ENCODE data around the gene CNTN2.

The CNTN2 gene

GRCh38 chr1:205028924-205029323 lies 14.1 kb upstream of the CNTN2 start:
- Histone ChIP-seq H3K27me3 (ENCODE audit: control insufficient read depth, insufficient read depth, low read length) (peaks cover 2% of the 10 kb centered on the region), H3K9ac (ENCODE audit: low read length) (no peak overlapping the region), H3K4me3 (ENCODE audit: low read length) (no peak overlapping the region), H3K27ac (ENCODE audit: low read depth, low read length) (no peak overlapping the region), H3K4me1 (ENCODE audit: control insufficient read depth, insufficient read depth, low read length) (no peaks in the 10 kb centered on the region), H3K36me3 (ENCODE audit: control insufficient read depth, insufficient read depth, low read length) (no peaks in the 10 kb centered on the region)

- H3K9ac ChIP-seq (ENCODE audit: low read length): no peak overlapping the region
- H3K27ac ChIP-seq (ENCODE audit: low read depth, low read length): no peak overlapping the region
- no peaks in the 10 kb centered on the region for H3K4me1 ChIP-seq (ENCODE audit: control insufficient read depth, insufficient read depth, low read length)
- no peak overlapping the region for H3K4me3 ChIP-seq (ENCODE audit: low read length)
- peaks cover 2% of the 10 kb centered on the region for H3K27me3 ChIP-seq (ENCODE audit: control insufficient read depth, insufficient read depth, low read length)
- no peaks in the 10 kb centered on the region for H3K36me3 ChIP-seq (ENCODE audit: control insufficient read depth, insufficient read depth, low read length)
Observed at GRCh38 chr1:205030241-205030640, 12.8 kb upstream of the CNTN2 start.

DNA sequence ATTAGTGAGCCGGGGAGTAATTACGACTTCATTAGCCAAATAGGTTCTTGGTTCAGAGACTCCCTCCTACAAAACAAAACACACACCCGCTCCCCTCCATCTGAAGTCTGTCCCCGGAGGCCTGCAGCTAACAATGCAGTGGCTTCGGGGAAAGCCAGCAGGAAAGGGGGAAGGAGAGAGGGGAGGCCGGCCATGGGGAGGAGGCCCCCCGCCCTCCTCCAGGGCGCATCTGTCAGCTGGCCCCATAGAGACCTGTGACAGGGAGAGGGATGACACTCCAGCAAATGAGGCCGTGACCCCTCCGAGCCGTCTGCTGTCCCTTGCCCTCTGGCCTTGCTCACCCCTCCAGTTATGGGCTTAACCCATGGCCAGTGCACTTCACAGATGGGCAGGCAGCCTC lies 12.1 kb upstream of the CNTN2 start:
- H3K36me3 ChIP-seq (ENCODE audit: control insufficient read depth, insufficient read depth, low read length): no peaks in the 10 kb centered on the region
- H3K27me3 ChIP-seq (ENCODE audit: control insufficient read depth, insufficient read depth, low read length): peaks cover 2% of the 10 kb centered on the region
- H3K27ac ChIP-seq (ENCODE audit: low read depth, low read length): no peak overlapping the region
- no peak overlapping the region for H3K4me3 ChIP-seq (ENCODE audit: low read length)
- H3K4me1 ChIP-seq (ENCODE audit: control insufficient read depth, insufficient read depth, low read length): no peaks in the 10 kb centered on the region
- no peak overlapping the region for H3K9ac ChIP-seq (ENCODE audit: low read length)

DNA sequence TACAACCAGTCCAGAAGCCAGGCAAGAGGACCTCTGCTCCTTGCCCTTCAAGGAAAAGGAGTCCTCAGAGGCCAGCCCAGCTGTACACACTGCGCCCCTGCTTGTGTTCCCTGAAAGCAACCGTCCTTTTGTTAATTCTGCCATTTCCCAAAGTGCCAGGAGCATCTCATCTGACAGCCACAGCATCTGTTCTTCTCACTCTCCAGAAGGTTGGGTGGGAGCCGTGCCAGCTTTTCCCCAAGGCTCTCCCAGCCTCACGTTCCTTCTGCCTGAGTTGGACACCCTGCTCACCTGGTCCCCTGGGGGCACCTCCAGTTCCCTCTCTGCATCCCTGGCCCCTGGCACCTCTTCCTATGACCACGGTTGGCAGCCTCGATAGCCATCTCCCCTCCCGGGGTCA lies 10.5 kb upstream of the CNTN2 start:
- Histone ChIP-seq H3K27ac (ENCODE audit: low read depth, low read length) (no peak overlapping the region), H3K9ac (ENCODE audit: low read length) (no peak overlapping the region), H3K4me1 (ENCODE audit: control insufficient read depth, insufficient read depth, low read length) (no peaks in the 10 kb centered on the region), H3K4me3 (ENCODE audit: low read length) (no peak overlapping the region), H3K27me3 (ENCODE audit: control insufficient read depth, insufficient read depth, low read length) (peaks cover 2% of the 10 kb centered on the region), H3K36me3 (ENCODE audit: control insufficient read depth, insufficient read depth, low read length) (no peaks in the 10 kb centered on the region)

GRCh38 chr1:205037539-205037938 lies 5.5 kb upstream of the CNTN2 start:
- H3K36me3 ChIP-seq (ENCODE audit: control insufficient read depth, insufficient read depth, low read length): no peaks in the 10 kb centered on the region
- H3K9ac ChIP-seq (ENCODE audit: low read length): no peak overlapping the region
- H3K27me3 ChIP-seq (ENCODE audit: control insufficient read depth, insufficient read depth, low read length): peaks cover 5% of the 10 kb centered on the region
- no peak overlapping the region for H3K27ac ChIP-seq (ENCODE audit: low read depth, low read length)
- no peaks in the 10 kb centered on the region for H3K4me1 ChIP-seq (ENCODE audit: control insufficient read depth, insufficient read depth, low read length)
- no peak overlapping the region for H3K4me3 ChIP-seq (ENCODE audit: low read length)

DNA sequence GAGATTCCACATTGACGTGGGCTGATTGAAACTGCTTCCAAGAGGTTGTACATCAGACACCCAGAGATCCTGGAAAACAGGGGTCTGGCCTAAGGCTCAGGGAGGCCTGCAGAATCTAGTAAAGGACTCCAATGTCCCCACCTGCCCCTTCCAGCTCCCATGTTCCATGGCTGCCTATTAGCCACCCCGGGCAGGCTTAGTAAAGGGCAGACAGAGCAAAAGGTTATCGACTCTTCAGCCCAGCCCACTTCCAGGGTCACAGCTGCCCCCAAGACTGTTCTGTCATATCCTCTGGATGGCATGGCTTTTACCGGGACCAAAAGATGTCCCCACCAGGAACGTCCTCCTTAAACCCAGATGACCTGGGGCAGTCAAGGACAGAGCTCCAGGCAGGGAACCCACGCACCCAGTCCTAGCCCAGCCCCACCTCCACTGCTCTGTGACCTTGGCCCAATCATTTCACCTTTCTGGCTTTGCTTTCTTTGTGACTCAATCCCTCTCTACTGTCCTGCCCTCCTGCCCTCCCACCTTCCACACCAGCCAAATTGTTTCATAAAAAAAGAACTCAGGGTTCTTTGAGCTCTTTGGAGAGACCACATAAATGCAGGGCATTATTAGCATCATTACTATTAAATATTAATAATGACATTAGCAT lies 4.8 kb upstream of the CNTN2 start:
- H3K27ac ChIP-seq (ENCODE audit: low read depth, low read length): no peak overlapping the region
- H3K4me3 ChIP-seq (ENCODE audit: low read length): no peak overlapping the region
- H3K36me3 ChIP-seq (ENCODE audit: control insufficient read depth, insufficient read depth, low read length): no peaks in the 10 kb centered on the region
- no peak overlapping the region for H3K9ac ChIP-seq (ENCODE audit: low read length)
- H3K4me1 ChIP-seq (ENCODE audit: control insufficient read depth, insufficient read depth, low read length): no peaks in the 10 kb centered on the region
- peaks cover 5% of the 10 kb centered on the region for H3K27me3 ChIP-seq (ENCODE audit: control insufficient read depth, insufficient read depth, low read length)

DNA sequence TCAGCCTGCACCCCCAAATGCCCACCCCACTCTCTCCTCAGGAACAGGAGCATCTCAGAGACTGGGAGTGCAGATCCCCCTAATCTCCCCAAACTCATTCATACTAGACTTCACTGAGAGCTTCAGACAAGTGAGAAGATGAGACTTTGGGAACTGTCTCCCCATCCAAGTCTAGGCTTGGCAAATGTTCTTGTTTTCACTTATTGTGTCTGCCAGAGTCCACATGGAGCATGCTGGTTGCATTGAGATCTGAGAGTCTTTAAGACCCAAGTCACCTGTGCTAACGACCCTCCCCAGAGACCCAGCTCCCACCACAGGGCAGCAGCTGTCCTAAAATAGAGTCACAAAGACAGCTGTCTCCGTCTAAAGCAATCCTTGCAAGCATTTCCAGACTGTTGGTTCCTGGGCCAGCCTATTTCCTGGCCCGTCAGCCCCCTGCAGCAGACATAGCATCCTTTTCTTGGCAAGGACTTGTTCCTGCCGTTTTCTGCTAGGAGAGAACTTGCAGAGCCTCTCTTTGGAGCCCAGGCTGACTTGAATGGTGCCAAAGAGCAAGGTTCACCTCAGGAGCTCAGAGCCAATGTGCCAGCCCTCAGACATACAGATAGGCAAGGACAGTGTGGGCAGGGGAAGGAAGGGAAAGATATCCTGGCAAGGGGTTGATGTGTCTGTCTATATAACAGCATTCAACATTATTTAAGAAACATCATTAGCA lies 1.9 kb upstream of the CNTN2 start:
- H3K27ac ChIP-seq (ENCODE audit: low read depth, low read length): no peak overlapping the region
- H3K36me3 ChIP-seq (ENCODE audit: control insufficient read depth, insufficient read depth, low read length): no peaks in the 10 kb centered on the region
- peaks cover 18% of the 10 kb centered on the region for H3K27me3 ChIP-seq (ENCODE audit: control insufficient read depth, insufficient read depth, low read length)
- no peaks in the 10 kb centered on the region for H3K4me1 ChIP-seq (ENCODE audit: control insufficient read depth, insufficient read depth, low read length)
- no peak overlapping the region for H3K9ac ChIP-seq (ENCODE audit: low read length)
- no peak overlapping the region for H3K4me3 ChIP-seq (ENCODE audit: low read length)

DNA sequence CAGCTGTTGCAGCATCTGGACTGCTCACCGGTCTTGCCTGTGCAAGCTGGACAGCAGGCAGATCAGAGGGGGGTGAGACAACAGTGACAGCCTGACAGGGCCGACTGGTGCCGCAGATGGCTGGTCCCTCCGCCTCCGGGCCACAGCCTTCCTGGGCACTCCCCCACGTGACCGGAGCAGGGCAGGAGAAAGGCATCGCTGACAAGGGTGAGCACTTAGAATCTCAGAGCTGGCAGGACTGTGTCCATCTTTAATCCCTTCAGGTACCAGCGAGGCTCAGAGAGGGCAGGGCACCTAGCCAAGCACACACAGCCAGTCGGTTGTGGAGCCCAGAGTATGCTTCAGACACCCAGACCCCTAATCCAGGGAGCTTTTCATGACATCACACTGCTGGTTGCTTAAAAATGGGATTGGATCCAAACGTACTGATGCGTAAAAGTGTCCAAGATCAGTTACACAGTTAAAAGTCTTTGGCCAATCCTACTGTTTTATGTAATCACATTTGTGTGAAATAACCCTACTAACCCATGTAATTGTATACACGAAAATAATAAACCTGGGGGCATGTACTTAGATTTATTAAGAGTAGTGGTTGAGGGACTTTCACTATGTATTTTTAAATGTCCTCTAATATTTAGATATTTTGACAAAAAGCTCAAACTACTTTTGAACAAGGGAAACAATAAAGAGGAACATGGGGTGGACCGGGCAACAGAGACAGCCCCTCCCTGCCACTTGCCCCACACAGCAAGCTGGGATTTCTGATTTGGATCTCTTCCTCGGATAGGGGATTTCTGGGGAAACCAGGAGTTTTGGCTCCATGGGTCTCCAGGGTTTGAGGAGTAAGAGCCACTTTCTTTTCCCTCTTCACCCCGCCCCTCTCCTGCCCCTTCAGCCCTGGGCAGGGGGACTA lies 758 bp upstream of the CNTN2 start:
- no peak overlapping the region for H3K9ac ChIP-seq (ENCODE audit: low read length)
- H3K4me1 ChIP-seq (ENCODE audit: control insufficient read depth, insufficient read depth, low read length): no peaks in the 10 kb centered on the region
- H3K27ac ChIP-seq (ENCODE audit: low read depth, low read length): no peak overlapping the region
- H3K36me3 ChIP-seq (ENCODE audit: control insufficient read depth, insufficient read depth, low read length): no peaks in the 10 kb centered on the region
- H3K4me3 ChIP-seq (ENCODE audit: low read length): no peak overlapping the region
- peaks cover 24% of the 10 kb centered on the region for H3K27me3 ChIP-seq (ENCODE audit: control insufficient read depth, insufficient read depth, low read length)

- no peaks in the 10 kb centered on the region for H3K4me1 ChIP-seq (ENCODE audit: control insufficient read depth, insufficient read depth, low read length)
- H3K9ac ChIP-seq (ENCODE audit: low read length): no peak overlapping the region
- no peak overlapping the region for H3K4me3 ChIP-seq (ENCODE audit: low read length)
- peaks cover 24% of the 10 kb centered on the region for H3K27me3 ChIP-seq (ENCODE audit: control insufficient read depth, insufficient read depth, low read length)
- H3K36me3 ChIP-seq (ENCODE audit: control insufficient read depth, insufficient read depth, low read length): no peaks in the 10 kb centered on the region
- no peak overlapping the region for H3K27ac ChIP-seq (ENCODE audit: low read depth, low read length)
Observed at GRCh38 chr1:205043866-205044265, 854 bp downstream of the CNTN2 start.

DNA sequence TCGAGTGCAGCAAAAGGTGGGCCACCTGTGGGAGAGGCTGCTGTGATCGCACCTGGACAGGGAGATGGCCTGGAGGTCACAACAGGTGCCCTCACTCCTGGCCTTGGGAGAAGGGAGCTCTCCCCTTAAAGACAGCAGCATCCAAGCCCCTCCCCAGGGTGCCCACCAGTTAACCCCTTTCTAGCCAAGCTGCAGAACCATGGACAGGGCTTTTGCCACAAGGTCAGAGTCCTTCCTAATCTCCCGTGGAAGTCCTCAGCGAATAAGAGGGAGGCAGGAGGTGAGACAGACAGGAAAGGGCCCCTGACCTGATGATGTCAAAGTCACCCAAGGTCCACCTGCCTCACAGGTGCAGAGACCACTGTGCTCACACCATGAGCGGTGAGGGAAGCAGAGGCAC lies 1.7 kb downstream of the CNTN2 start:
- Histone ChIP-seq H3K4me1 (ENCODE audit: control insufficient read depth, insufficient read depth, low read length) (no peaks in the 10 kb centered on the region), H3K36me3 (ENCODE audit: control insufficient read depth, insufficient read depth, low read length) (no peaks in the 10 kb centered on the region), H3K9ac (ENCODE audit: low read length) (no peak overlapping the region), H3K4me3 (ENCODE audit: low read length) (no peak overlapping the region), H3K27ac (ENCODE audit: low read depth, low read length) (no peak overlapping the region), H3K27me3 (ENCODE audit: control insufficient read depth, insufficient read depth, low read length) (peaks cover 24% of the 10 kb centered on the region)

- H3K4me3 ChIP-seq (ENCODE audit: low read length): no peak overlapping the region
- H3K4me1 ChIP-seq (ENCODE audit: control insufficient read depth, insufficient read depth, low read length): no peaks in the 10 kb centered on the region
- H3K36me3 ChIP-seq (ENCODE audit: control insufficient read depth, insufficient read depth, low read length): no peaks in the 10 kb centered on the region
- H3K27ac ChIP-seq (ENCODE audit: low read depth, low read length): no peak overlapping the region
- H3K9ac ChIP-seq (ENCODE audit: low read length): no peak overlapping the region
- peaks cover 24% of the 10 kb centered on the region for H3K27me3 ChIP-seq (ENCODE audit: control insufficient read depth, insufficient read depth, low read length)
Observed at GRCh38 chr1:205045146-205045545, 2.1 kb downstream of the CNTN2 start.

GRCh38 chr1:205046870-205047269 lies 3.9 kb downstream of the CNTN2 start:
- Histone ChIP-seq H3K9ac (ENCODE audit: low read length) (no peak overlapping the region), H3K4me1 (ENCODE audit: control insufficient read depth, insufficient read depth, low read length) (no peaks in the 10 kb centered on the region), H3K36me3 (ENCODE audit: control insufficient read depth, insufficient read depth, low read length) (no peaks in the 10 kb centered on the region), H3K27me3 (ENCODE audit: control insufficient read depth, insufficient read depth, low read length) (peaks cover 24% of the 10 kb centered on the region), H3K27ac (ENCODE audit: low read depth, low read length) (no peak overlapping the region), H3K4me3 (ENCODE audit: low read length) (no peak overlapping the region)
